ENCODE measurements around the gene PCED1B. TPM values are rescaled to one million over a fixed set of nuclear protein-coding genes. Genes with fewer than 3 reads are reported as not detected.
"Not testable (repeated sequence)": the region's sequence is repeated elsewhere in the genome, so short reads cannot be mapped to it uniquely, and the experiment has no call there.

The PCED1B gene
- total RNA-seq, 2 donors from 2014 or later = 2.3 to 14.2 TPM

DNA sequence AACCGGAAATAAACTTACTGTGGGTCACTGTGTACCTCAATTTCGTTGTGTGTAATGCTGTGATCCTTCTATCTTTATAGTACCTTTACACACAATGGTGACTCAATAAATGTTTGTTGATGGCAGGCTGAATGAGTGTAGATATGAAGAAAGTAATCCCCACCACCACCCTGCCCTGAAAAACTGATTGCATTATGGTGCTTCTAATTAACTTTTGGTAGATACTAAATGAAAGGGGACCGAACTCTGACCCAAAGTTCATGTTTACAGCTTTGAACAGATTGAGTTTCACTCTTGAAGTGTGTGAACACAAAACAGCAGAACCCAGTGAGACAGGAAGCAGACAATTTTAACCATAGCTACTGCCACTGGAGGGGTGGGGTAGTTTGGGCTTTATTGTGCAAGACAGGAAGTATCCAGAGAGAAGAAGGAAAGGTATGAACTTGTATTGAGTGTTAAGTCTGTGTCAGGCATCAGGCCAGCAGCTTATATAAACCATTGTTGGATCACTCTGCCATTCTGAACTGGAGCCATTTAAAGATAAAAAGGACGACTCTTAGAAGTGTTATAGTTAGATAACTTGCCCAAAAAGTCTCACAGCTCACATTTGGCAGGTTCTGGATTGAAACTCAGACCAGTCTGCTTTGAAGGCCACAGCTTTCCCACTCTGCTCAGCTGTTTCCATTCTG lies 197.3 kb downstream of the PCED1B start:
- peak overlapping the region in 2 of 4 donors; percentile 38 to 49 for H3K27ac ChIP-seq
- no peak overlapping the region for H3K4me3 ChIP-seq

DNA sequence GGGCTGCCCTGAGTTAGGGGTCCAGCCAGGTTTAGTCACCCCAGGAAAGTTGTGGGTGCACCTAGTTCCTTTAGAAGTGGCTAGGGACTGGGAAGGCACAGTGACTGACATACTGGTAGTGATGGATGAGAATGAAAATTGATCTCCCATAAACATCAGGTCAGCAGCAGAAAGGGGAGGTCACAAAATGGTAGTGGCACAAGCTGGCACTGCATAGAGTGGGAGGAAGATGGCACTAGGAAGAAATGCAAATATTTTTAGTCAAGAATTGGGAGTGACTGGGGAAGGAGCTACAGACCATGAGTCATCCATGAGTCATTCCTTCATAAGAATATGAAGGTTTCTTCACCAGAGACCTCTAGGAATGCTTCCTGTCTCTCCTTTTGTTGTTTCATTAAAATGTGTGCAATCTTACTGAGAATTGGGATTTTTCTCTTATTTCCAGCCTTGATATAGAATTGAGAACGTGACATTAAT lies 198.6 kb downstream of the PCED1B start:
- WGBS, 2 donors = 88 to 92% methylated on average over 1 of the region's 1 CpG
- ATAC-seq (peak; percentile 30), DNase-seq (no peak)
- TF ChIP-seq, protein P1, sequence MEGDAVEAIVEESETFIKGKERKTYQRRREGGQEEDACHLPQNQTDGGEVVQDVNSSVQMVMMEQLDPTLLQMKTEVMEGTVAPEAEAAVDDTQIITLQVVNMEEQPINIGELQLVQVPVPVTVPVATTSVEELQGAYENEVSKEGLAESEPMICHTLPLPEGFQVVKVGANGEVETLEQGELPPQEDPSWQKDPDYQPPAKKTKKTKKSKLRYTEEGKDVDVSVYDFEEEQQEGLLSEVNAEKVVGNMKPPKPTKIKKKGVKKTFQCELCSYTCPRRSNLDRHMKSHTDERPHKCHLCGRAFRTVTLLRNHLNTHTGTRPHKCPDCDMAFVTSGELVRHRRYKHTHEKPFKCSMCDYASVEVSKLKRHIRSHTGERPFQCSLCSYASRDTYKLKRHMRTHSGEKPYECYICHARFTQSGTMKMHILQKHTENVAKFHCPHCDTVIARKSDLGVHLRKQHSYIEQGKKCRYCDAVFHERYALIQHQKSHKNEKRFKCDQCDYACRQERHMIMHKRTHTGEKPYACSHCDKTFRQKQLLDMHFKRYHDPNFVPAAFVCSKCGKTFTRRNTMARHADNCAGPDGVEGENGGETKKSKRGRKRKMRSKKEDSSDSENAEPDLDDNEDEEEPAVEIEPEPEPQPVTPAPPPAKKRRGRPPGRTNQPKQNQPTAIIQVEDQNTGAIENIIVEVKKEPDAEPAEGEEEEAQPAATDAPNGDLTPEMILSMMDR (IDR thresholded peaks at IDR 0.05) = no peak
- no peak for TF ChIP-seq POLR2A (IDR thresholded peaks at IDR 0.05)
- Histone ChIP-seq H3K4me1 (peaks cover 13% of the 10 kb centered on the region), H3K27me3 (no peaks in the 10 kb centered on the region), H3K4me3 (no peak overlapping the region), H3K9me3 (no peaks in the 10 kb centered on the region), H3K27ac (no peak overlapping the region), H3K36me3 (replicated peaks in 1 of 2; ENCODE audit: insufficient read depth in 1 of 2, low read depth in 2 of 2) (no peaks in the 10 kb centered on the region)
- intact Hi-C loops (cut with DNase I) = no loop called here

More for the DNA sequence above, 197.3 kb downstream of the PCED1B start:
- no peaks in the 10 kb centered on the region for H3K9me3 ChIP-seq
- intact Hi-C loops (cut with DNase I) = no loop called here
- peak; percentile 42 to 65 (median 56) for DNase-seq
- peak; percentile 82 for ATAC-seq
- no peaks in the 10 kb centered on the region for H3K27me3 ChIP-seq
- H3K36me3 ChIP-seq (replicated peaks in 1 of 2; ENCODE audit: insufficient read depth in 1 of 2, low read depth in 2 of 2) = no peaks in the 10 kb centered on the region
- H3K4me1 ChIP-seq = peaks cover 13% of the 10 kb centered on the region
- WGBS, 2 donors = 31 to 45% methylated on average over 4 of the region's 4 CpGs
- TF ChIP-seq, protein P1 (IDR thresholded peaks at IDR 0.05) = no peak
- TF ChIP-seq POLR2A (IDR thresholded peaks at IDR 0.05) = no peak

DNA sequence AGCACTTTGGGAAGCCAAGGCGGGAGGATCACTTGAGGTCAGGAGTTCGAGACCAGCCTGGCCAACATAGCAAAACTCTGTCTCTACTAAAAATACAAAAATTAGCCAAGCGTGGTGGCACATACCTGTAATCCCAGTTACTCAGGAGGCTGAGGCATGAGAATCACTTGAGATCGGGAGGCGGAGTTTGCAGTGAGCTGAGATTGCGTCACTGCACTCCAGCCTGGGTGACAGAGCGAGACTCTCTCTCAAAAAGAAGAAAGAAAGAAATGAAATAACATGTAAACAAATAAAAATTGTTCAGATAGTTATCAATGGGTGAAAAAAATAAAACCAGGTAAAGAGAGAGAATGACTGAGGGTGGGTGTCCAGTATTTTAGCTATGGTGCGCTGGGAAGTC lies 200.3 kb downstream of the PCED1B start:
- H3K4me1 ChIP-seq = peaks cover 13% of the 10 kb centered on the region
- H3K27ac ChIP-seq; intact Hi-C loops (cut with DNase I); ATAC-seq; H3K27me3 ChIP-seq; DNase-seq; H3K36me3 ChIP-seq (replicated peaks in 1 of 2; ENCODE audit: insufficient read depth in 1 of 2, low read depth in 2 of 2); H3K4me3 ChIP-seq; H3K9me3 ChIP-seq: not testable (repeated sequence)
- WGBS, 2 donors = 96 to 98% methylated on average over 8 of the region's 8 CpGs

DNA sequence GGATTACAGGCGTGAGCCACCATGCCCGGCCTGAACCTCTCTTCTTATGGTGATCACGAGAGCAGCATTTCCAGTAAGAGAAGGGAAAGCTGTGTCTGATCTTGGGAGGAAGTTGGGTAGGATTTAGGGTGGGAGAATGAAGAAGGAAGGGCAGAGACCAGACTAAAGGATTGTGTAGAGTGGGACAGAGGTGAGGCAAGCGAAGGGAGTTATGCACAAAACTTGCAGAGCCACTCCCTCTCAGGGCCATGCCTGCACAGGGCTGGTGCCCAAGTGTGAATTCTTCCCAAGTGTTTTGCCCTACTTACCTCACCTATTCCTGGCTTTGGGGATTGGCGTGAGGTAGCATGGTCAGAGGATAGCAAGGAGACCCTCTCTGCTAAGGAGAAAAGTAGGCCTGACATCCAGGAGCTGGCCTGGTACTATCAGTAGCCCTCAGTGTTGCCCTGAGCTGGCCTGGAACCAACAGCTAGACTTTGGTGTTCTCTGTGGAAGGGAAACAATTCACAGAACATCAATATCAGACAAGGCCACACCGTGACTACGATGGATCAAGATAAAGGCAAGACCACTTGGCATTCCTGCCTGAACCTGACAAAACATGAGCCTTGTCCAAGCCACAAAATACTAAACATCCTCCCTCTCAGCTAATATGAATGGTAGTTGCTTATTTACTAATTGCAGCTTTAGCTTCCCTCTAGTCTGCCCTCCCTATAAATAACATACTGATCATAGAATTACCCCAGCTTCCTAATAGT lies 201.3 kb downstream of the PCED1B start:
- Histone ChIP-seq H3K4me1 (peaks cover 13% of the 10 kb centered on the region), H3K36me3 (replicated peaks in 1 of 2; ENCODE audit: insufficient read depth in 1 of 2, low read depth in 2 of 2) (no peaks in the 10 kb centered on the region), H3K9me3 (no peaks in the 10 kb centered on the region), H3K27me3 (no peaks in the 10 kb centered on the region), H3K27ac (no peak overlapping the region), H3K4me3 (no peak overlapping the region)
- 65% methylated on average over 7 of the region's 7 CpGs for WGBS, 2 donors
- DNase-seq (no peak), ATAC-seq (no peak)
- intact Hi-C loops (cut with DNase I) = no loop called here
- no peak for TF ChIP-seq POLR2A (IDR thresholded peaks at IDR 0.05)
- TF ChIP-seq, protein P1 (IDR thresholded peaks at IDR 0.05) = no peak

DNA sequence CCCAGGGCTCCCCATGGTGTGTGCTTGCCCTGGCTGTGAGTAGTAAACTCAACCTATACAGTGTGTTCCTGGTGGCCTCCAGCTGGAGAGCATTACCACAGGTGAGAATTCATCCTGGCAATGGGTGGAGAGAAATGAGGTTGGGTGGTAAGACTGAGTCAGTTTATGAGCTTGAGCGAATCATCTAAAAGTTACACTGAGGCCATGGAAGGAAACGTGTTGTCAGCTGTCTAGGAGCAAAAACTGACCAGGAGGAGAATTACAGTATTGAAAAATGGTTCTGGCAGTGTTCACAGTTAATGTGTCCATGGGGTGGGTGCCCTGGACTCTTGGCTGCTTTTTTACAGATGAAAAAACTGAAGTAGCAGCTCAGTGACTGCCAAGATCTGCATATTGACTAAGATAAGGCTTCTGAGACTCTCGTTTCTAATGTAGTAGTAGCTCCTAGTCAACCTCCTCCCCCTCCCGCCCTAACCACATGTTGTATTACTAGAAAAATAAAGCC lies 202.3 kb downstream of the PCED1B start:
- H3K9me3 ChIP-seq = no peaks in the 10 kb centered on the region
- no peaks in the 10 kb centered on the region for H3K27me3 ChIP-seq
- no peak for TF ChIP-seq POLR2A (IDR thresholded peaks at IDR 0.05)
- H3K27ac ChIP-seq = no peak overlapping the region
- intact Hi-C loops (cut with DNase I) = no loop called here
- H3K36me3 ChIP-seq (replicated peaks in 1 of 2; ENCODE audit: insufficient read depth in 1 of 2, low read depth in 2 of 2) = no peaks in the 10 kb centered on the region
- H3K4me3 ChIP-seq = no peak overlapping the region
- 69 to 70% methylated on average over 4 of the region's 4 CpGs for WGBS, 2 donors
- no peak for DNase-seq
- no peak for ATAC-seq
- H3K4me1 ChIP-seq = peaks cover 17% of the 10 kb centered on the region
